Measurements from ENCODE around the gene KISS1R. TPM values are rescaled to one million over a fixed set of nuclear protein-coding genes. Genes with fewer than 3 reads are reported as not detected.
A peak's percentile ranks its signal among the peaks of the same experiment; 100 is the strongest.

The KISS1R gene
- total and polyA plus RNA-seq, 8 donors: 0.11 to 0.23 (median 0.15) TPM; not detected in 5

- Histone ChIP-seq H3K9me3 (no peaks in the 10 kb centered on the region), H3K4me3 (peak overlapping the region in 1 of 2 donors; percentile 28), H3K36me3 (peaks cover 0 to 42% of the 10 kb centered on the region in 2 donors), H3K27me3 (no peaks in the 10 kb centered on the region), H3K4me1 (peaks cover 32 to 64% of the 10 kb centered on the region in 2 donors), H3K27ac (peak overlapping the region; percentile 19 to 78)
- intact Hi-C loops (cut with DNase I): no loop called here
- ATAC-seq: no peak
- DNase-seq: no peak
- TF ChIP-seq, protein P1, sequence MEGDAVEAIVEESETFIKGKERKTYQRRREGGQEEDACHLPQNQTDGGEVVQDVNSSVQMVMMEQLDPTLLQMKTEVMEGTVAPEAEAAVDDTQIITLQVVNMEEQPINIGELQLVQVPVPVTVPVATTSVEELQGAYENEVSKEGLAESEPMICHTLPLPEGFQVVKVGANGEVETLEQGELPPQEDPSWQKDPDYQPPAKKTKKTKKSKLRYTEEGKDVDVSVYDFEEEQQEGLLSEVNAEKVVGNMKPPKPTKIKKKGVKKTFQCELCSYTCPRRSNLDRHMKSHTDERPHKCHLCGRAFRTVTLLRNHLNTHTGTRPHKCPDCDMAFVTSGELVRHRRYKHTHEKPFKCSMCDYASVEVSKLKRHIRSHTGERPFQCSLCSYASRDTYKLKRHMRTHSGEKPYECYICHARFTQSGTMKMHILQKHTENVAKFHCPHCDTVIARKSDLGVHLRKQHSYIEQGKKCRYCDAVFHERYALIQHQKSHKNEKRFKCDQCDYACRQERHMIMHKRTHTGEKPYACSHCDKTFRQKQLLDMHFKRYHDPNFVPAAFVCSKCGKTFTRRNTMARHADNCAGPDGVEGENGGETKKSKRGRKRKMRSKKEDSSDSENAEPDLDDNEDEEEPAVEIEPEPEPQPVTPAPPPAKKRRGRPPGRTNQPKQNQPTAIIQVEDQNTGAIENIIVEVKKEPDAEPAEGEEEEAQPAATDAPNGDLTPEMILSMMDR (IDR thresholded peaks at IDR 0.05): no peak
These were observed 16.4 kb downstream of the KISS1R start for GRCh38 chr19:933553-933882.

GRCh38 chr19:934197-934840 lies 17.2 kb downstream of the KISS1R start:
- peak overlapping the region; percentile 56 to 72 for H3K27ac ChIP-seq

DNA sequence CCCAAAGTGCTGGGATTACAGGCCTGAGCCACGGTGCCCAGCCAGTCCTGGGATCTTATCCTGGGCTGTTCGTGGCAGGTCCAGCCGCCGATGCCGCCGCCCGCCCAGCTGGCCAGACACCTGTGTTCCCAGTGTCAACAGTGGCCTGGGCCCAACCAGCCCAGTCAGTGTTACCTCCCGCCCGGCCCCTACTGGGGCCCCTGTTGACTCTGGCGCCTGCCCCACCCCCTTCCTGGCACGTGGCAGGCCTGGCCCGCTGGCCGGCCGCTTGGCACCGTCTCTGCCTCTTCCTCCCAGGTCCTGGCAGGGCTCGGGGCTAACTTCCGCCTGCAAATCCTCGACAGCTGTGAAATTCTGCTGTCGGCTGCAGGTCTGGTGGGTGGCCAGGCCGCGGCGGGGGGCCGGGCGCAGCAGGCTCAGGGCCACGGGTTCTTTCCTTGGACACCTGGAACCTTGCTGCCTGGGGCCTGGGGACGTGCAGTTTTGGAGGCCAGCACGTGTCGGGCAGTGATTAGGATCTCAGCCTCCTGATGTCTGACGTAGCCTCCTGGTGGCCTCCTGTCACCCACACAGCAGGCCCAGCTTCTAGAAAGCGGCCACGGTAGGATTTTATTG lies 17.8 kb downstream of the KISS1R start:
- no peak overlapping the region for H3K4me3 ChIP-seq
- peaks cover 32 to 69% of the 10 kb centered on the region in 2 donors for H3K4me1 ChIP-seq
- peak overlapping the region; percentile 56 to 72 for H3K27ac ChIP-seq
- DNase-seq (peak; percentile 90 to 97 (median 94)), ATAC-seq (peak; percentile 97)
- no peaks in the 10 kb centered on the region for H3K27me3 ChIP-seq
- intact Hi-C loops (cut with DNase I): no loop called here
- no peaks in the 10 kb centered on the region for H3K9me3 ChIP-seq
- TF ChIP-seq, protein P1 (IDR thresholded peaks at IDR 0.05): no peak
- H3K36me3 ChIP-seq: peaks cover 0 to 32% of the 10 kb centered on the region in 2 donors

More at GRCh38 chr19:934197-934840, 17.2 kb downstream of the KISS1R start:
- ATAC-seq (peak; percentile 2), DNase-seq (no peak)
- H3K9me3 ChIP-seq: no peaks in the 10 kb centered on the region
- intact Hi-C loops (cut with DNase I): no loop called here
- peaks cover 32 to 63% of the 10 kb centered on the region in 2 donors for H3K4me1 ChIP-seq
- TF ChIP-seq, protein P1 (IDR thresholded peaks at IDR 0.05): no peak
- no peak overlapping the region for H3K4me3 ChIP-seq
- H3K36me3 ChIP-seq: peaks cover 0 to 39% of the 10 kb centered on the region in 2 donors
- H3K27me3 ChIP-seq: no peaks in the 10 kb centered on the region

DNA sequence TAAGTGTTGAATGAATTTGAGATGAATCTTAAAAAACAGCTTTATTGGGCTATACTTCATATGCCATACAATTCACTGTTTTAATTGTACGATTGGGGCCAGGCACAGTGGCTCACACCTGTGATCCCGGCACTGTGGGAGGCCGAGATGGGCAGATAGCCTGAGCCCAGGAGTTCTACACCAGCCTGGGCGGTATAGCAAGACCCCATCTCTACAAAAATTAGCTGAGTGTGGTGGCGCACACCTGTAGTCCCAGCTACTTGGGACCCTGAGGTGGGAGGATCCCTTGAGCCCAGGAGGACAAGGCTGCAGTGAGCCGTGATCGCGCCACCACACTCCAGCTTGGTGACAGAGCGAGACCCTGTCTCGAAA lies 19.0 kb downstream of the KISS1R start:
- ATAC-seq: no peak
- TF ChIP-seq, protein P1 (IDR thresholded peaks at IDR 0.05): no peak
- peaks cover 0 to 20% of the 10 kb centered on the region in 2 donors for H3K36me3 ChIP-seq
- H3K4me1 ChIP-seq: peaks cover 41 to 81% of the 10 kb centered on the region in 2 donors
- H3K27me3 ChIP-seq: no peaks in the 10 kb centered on the region
- intact Hi-C loops (cut with DNase I): no loop called here
- H3K4me3 ChIP-seq: no peak overlapping the region
- no peak overlapping the region for H3K27ac ChIP-seq
- no peak for DNase-seq
- no peaks in the 10 kb centered on the region for H3K9me3 ChIP-seq

GRCh38 chr19:937259-937694 lies 20.1 kb downstream of the KISS1R start:
- no peak overlapping the region for H3K4me3 ChIP-seq
- TF ChIP-seq, protein P1 (IDR thresholded peaks at IDR 0.05): no peak
- no peaks in the 10 kb centered on the region for H3K27me3 ChIP-seq
- intact Hi-C loops (cut with DNase I): no loop called here
- no peak for DNase-seq
- no peak overlapping the region for H3K27ac ChIP-seq
- ATAC-seq: no peak
- peaks cover 46 to 85% of the 10 kb centered on the region in 2 donors for H3K4me1 ChIP-seq
- peaks cover 0 to 13% of the 10 kb centered on the region in 2 donors for H3K36me3 ChIP-seq
- no peaks in the 10 kb centered on the region for H3K9me3 ChIP-seq

Data from left lung (tissue), 10 donors.